B cell (primary cell): ENCODE data around the gene VPREB1.
"Not testable (repeated sequence)": the region's sequence is repeated elsewhere in the genome, so short reads cannot be mapped to it uniquely, and the experiment has no call there.

ENCODE experiments used
- EZH2 ChIP-seq: IDR thresholded peaks from 2 replicates; pipeline ENCODE4 v1.6.1; 2012; ENCODE audit warnings: borderline replicate concordance, low read depth, mild to moderate bottlenecking, moderate library complexity, low read length; ENCODE audit not compliant: insufficient read depth, poor library complexity, severe bottlenecking
- TF ChIP-seq, protein P1 (sequence below): fragments of 200-600 bp; IDR thresholded peaks from one replicate; pipeline ENCODE4 v1.8.0; 2022; ENCODE audit warnings: antibody characterized with exemption, mild to moderate bottlenecking

DNA sequence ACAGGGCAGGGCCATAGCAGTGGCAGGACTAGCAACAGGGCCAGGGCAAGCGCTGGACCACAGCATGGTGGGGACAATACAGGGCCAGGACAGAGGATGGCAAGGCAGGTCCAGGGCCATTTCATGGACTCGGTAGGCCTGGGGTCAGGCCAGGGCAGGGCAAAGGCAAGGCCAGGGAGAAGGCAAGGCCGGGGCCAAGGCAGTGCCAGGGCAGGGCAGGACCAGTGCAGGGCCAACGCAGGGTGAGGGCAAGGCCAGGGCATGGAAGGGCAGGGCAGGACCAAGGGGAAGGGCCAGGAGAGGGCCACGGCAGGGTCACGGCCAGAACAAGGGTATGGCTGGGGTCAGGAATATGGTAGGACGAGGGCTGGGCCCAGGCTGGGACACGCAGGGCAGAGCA is 45.1 kb downstream of the VPREB1 start:
- not testable (repeated sequence) for TF ChIP-seq EZH2
- TF ChIP-seq, protein P1, sequence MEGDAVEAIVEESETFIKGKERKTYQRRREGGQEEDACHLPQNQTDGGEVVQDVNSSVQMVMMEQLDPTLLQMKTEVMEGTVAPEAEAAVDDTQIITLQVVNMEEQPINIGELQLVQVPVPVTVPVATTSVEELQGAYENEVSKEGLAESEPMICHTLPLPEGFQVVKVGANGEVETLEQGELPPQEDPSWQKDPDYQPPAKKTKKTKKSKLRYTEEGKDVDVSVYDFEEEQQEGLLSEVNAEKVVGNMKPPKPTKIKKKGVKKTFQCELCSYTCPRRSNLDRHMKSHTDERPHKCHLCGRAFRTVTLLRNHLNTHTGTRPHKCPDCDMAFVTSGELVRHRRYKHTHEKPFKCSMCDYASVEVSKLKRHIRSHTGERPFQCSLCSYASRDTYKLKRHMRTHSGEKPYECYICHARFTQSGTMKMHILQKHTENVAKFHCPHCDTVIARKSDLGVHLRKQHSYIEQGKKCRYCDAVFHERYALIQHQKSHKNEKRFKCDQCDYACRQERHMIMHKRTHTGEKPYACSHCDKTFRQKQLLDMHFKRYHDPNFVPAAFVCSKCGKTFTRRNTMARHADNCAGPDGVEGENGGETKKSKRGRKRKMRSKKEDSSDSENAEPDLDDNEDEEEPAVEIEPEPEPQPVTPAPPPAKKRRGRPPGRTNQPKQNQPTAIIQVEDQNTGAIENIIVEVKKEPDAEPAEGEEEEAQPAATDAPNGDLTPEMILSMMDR, result not testable (repeated sequence)
